SH-SY5Y (cell line): ENCODE measurements around the gene CCDC40.

ENCODE experiments used
- GATA2 ChIP-seq: IDR thresholded peaks from 2 replicates; pipeline ENCODE4 v1.6.1; 2011; ENCODE audit warnings: mild to moderate bottlenecking, low read depth, low read length
- GATA3 ChIP-seq: IDR thresholded peaks from 2 replicates; pipeline ENCODE4 v1.6.1; 2011; ENCODE audit warnings: low read depth, mild to moderate bottlenecking, low read length, moderate library complexity

Gene CCDC40

DNA sequence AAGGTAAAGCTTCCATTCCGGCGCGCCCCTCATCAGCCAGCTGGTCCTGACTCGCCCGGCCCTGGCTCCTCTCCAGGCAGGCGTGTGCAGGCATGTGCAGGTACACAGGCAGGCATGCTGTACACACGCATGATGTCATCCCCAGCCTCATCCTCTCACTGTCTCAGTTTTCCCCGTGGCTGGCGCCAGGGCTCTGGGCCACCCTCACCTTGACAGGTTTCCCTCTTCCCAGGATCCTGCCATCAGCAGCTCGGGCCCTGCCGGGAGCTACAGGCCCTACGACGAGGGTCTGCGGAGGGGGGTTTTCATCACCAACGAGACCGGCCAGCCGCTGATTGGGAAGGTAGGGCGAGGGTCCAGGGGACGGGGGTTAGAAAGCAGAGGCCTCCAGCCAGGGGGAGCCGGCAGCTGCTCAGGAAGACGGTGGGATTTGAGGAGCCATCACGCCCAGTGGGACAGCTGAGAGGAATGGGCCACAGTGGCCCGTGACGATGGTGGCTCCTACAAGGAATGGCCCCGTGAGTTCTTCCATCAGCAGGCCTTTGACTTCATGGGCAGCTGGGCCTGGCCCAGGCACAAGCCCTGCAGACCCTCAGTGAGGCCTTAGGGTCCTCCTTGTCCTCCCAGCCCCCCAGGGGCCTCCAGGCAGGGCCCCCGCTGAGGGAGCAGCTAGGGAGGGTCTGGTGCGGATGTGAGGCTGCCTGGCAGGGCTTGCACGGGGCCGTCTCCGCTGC lies 73.4 kb downstream of the CCDC40 start:
- TF ChIP-seq GATA3 (no peak), GATA2 (no peak)

DNA sequence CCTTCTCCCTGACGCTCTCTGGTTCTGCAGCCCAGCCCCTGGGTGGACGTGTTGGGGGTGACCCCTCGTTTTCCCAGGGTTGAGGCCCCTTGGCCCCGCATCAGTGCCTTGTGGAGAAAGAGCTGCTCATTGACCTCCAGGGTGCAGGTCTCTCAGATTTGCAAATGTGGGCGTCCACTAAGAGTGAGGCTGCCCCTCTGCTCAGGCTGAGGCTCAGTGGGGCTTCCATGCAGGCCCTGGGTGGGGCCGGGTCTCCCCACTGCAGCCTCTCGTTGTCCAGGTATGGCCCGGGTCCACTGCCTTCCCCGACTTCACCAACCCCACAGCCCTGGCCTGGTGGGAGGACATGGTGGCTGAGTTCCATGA lies 74.0 kb downstream of the CCDC40 start:
- TF ChIP-seq GATA3 (no peak), GATA2 (no peak)

DNA sequence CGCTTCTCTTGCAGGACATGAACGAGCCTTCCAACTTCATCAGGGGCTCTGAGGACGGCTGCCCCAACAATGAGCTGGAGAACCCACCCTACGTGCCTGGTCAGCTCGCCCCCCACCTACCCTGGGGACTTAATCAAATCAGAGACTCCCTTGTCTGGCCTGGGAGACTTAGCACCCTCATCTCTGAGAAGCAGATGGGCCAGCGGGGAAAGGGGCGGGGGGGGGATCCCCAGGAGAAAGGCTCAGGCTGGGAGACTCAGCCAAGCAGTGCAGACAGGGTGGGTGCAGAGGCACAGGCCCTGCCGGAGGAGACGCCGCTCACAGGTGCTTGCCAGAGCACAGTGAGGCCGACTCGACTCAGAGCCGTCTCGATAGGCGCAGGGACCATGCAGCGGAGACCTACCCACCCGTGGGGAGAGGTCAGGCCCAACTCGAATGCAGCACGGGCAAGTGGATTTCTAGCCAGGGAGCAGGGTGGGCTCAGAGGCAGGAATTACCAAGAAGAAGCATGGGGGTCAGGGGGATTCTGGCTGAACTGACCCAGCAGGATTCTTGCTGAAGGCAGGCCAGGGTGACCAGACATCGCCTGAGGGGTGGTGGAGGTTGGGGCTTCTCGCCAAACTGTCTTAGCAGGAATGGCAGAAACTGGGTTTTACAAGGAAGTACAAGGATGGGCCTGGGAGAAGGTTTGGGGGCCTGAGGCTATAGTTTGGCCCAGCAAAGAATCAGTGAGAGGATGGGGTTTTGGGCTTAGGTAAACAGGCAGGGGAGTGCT lies 74.7 kb downstream of the CCDC40 start:
- TF ChIP-seq GATA2 = no peak
- TF ChIP-seq GATA3 = no peak

DNA sequence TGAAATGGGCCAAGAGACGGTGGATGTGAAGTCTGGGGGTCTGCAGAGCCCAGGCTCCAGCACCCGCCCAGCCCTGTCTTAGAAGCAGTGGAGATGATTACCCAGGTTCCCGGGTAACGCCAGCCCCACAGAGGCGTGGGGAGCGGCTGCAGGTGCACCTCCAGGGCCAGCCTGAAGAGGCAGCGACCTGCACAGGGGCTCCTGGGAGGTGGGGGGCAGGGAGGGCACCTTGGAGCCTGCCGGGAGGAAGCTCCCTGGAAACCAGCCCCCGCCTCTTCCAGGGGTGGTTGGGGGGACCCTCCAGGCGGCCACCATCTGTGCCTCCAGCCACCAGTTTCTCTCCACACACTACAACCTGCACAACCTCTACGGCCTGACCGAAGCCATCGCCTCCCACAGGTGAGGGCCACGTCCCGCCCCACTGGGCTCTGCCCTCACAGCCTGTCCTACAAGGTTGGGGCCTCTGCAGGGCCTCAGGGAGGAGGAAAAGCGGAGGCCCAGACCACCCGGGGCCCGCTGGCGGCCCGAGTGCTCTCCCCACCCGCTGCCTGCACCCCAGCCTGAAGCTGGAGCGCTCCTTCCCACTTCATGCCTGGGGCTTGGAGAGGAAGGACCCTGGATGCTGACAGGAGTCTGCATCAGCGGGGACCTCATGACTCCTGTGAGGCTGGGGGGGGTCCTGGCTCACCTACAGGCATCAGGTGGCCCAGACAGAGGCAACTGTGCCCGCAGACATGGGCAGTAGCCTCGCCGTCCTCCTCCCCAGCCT lies 75.4 kb downstream of the CCDC40 start:
- TF ChIP-seq GATA3 (no peak), GATA2 (no peak)

DNA sequence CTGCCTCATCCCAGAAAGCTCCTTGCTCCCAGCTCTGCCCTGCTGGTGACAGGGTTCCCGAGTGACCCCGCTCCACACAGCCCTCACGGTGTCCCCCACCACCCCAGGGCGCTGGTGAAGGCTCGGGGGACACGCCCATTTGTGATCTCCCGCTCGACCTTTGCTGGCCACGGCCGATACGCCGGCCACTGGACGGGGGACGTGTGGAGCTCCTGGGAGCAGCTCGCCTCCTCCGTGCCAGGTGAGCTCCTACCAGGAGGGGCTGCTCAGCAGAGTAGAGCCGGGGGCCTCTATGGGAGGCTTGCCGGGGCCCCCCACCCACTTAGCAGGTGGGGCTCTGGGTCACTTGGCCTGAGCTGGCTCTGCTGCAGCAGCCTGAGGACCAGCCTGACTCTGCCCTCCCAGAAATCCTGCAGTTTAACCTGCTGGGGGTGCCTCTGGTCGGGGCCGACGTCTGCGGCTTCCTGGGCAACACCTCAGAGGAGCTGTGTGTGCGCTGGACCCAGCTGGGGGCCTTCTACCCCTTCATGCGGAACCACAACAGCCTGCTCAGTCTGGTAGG lies 76.1 kb downstream of the CCDC40 start:
- no peak for TF ChIP-seq GATA3
- TF ChIP-seq GATA2 = no peak

DNA sequence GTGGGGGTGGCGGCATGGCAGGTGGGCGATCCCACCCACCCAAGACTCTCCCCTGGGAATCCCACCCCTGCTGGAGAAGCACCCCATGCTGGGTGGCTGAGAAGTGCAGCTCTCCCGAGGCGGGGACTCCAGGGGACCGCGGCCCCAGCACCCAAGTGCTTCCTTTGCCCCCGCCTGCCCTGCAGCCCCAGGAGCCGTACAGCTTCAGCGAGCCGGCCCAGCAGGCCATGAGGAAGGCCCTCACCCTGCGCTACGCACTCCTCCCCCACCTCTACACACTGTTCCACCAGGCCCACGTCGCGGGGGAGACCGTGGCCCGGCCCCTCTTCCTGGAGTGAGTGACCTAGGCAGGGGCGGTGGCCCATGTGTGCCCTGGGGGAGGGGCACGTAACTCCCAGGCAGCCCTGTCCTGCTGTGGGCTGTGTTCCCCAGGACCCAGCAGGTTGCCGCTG lies 76.6 kb downstream of the CCDC40 start:
- TF ChIP-seq GATA2 (no peak), GATA3 (no peak)

DNA sequence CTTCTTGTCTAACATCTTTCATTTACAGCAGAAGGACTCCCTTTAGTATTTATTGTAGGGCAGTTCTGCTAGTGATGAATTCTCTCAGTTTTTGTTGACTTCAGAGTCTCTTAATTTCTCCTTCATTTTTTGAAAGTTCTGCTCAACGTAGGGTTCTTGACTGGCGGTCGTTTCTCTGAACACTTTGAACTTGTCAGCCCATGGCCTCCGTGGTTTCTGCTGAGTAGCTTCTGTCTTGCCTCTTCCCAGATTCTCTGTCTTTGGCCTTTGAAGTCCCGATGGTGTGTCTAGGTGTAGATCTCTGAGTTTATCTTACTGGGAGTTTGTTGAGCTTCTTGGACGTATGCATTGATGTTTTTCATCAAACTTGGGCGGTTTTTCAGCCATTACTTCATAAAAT lies 78.3 kb downstream of the CCDC40 start:
- TF ChIP-seq GATA3 (no peak), GATA2 (no peak)

DNA sequence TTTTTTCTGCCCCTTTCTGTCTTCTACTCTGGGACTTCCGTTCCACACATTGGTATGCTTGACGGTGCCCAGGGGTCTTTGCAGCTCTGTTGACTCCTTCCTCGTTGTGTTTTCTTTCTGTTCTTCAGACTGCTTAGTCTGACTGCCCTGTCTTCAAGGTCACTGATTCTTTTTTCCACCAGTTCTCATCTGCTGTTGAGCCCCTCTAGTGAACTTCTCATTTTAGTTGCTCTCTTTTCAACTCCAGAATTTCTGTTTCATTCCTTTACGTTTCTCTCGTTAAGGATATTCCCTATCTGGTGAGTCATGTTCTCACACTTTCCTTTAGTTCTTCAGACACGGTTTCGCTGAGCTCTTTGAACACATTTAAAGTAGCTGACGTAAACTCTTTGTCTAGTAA lies 78.7 kb downstream of the CCDC40 start:
- TF ChIP-seq GATA3 = no peak
- no peak for TF ChIP-seq GATA2

DNA sequence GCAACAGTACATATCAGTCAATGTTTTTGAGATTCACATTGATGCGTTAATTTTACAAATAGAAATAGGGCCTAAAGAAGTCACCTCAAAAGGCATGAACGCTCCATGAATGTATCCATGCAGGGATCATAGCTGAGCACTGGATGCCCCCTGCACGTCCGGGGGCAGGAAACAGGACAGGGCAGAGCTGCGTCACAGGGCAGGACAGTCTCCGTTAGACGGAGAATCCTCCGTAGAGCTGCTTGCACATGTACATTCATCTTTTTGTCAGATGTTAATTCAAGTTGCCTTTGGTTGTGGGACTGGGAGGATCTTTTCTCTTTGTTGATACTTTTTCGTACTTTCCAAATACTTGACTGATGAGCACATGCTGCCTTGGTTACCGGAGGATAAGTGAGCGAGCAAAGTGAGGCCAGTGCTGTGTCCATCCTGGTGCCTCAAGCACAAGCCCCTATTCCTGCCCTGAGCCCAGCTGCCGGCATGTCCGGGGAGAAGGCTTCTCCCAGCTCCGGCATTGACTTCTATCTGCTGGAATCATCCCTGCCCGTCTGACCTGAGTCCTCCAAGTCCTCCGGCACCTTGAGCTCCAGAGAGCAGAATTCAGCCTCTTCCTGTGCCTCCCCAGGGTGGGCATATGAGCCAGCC lies 80.0 kb downstream of the CCDC40 start:
- no peak for TF ChIP-seq GATA3
- no peak for TF ChIP-seq GATA2

DNA sequence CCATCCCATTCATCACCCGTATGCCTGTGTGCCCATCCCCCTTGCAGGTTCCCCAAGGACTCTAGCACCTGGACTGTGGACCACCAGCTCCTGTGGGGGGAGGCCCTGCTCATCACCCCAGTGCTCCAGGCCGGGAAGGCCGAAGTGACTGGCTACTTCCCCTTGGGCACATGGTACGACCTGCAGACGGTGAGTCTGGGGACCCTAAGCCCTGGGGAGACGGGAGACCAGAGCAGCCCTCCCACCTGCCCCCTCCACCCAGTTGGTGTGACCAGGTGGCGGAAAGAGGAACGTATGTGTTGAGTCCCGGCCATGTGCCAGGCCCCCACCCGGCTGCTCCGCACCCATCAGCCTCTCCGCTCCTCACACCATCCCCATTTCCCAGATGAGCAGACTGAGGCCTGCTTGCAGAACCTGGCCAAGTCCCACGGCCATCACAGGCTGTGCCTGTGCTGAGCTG lies 80.5 kb downstream of the CCDC40 start:
- TF ChIP-seq GATA2 = no peak
- TF ChIP-seq GATA3 = no peak

DNA sequence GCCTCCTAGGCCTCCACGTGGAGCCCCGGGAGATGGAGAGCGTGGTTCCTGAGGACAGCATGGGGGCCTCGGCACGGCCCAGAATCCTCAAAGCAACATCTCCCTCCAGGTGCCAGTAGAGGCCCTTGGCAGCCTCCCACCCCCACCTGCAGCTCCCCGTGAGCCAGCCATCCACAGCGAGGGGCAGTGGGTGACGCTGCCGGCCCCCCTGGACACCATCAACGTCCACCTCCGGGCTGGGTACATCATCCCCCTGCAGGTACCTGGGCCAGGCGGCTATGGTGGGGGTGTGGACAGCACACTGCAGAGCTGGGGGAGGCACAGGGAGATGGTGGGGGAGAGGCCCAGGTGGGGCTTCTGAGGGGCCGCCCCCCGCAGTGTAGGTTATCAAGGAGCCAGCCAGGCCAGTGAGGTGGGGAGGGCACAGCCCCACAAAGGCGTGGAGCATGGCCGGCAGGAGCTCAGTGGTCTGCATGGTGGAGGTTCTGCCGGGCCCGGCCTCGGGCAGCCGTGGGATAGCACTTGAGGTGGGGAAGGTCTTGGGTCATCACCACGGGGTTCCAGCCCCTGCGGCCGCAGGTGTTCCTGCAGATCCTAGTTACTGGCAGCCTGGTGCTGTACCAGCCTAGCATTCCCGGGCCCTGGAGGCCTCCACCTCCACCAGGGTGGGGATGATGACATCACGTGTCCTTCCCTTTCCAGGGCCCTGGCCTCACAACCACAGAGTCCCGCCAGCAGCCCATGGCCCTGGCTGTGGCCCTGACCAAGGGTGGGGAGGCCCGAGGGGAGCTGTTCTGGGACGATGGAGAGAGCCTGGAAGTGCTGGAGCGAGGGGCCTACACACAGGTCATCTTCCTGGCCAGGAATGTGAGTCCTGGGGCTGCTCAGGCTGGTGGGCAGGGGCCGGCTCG lies 81.3 kb downstream of the CCDC40 start:
- TF ChIP-seq GATA2 (no peak), GATA3 (no peak)

DNA sequence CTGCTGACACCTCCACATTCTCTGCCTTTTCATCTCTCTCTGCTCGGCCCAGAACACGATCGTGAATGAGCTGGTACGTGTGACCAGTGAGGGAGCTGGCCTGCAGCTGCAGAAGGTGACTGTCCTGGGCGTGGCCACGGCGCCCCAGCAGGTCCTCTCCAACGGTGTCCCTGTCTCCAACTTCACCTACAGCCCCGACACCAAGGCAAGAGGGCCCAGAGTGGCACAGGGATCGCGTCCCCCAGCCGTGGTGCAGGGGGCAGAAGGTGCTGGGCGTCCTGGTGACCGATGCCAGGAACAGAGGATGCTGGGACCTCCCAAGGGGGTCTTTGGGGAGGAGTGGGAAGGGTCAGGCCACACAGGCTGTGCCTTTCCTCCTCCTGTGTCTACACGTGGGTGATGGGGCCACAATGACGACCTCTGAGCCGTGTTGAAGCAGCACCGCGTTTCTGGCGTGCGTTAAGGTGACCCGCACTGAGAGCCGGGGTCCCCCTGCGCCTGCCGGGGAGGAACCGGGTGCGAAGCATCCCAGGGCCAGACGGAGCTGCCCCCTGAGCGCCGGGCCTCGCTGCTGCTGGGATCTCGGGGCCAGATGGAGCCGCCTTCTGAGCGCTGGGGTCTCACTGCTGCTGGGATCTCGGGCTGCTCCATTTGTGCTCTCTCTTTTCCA lies 82.3 kb downstream of the CCDC40 start:
- TF ChIP-seq GATA2 = no peak
- no peak for TF ChIP-seq GATA3

DNA sequence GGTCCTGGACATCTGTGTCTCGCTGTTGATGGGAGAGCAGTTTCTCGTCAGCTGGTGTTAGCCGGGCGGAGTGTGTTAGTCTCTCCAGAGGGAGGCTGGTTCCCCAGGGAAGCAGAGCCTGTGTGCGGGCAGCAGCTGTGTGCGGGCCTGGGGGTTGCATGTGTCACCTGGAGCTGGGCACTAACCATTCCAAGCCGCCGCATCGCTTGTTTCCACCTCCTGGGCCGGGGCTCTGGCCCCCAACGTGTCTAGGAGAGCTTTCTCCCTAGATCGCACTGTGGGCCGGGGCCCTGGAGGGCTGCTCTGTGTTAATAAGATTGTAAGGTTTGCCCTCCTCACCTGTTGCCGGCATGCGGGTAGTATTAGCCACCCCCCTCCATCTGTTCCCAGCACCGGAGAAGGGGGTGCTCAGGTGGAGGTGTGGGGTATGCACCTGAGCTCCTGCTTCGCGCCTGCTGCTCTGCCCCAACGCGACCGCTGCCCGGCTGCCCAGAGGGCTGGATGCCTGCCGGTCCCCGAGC lies 82.9 kb downstream of the CCDC40 start:
- no peak for TF ChIP-seq GATA3
- no peak for TF ChIP-seq GATA2
